SK-N-MC (cell line): Measurements from ENCODE around the gene SSU72.
"Not testable (repeated sequence)": the region's sequence is repeated elsewhere in the genome, so short reads cannot be mapped to it uniquely, and the experiment has no call there.

Experiments
- DNase-seq: peaks from one replicate; pipeline ENCODE4 v3.0.0-alpha.2; 2011; ENCODE audit warnings: low read depth, low spot score
- H3K27ac ChIP-seq: fragments of 200-600 bp; sonication (generic); 2 replicates; pipeline ENCODE4 v1.5.1; 2016; ENCODE audit warnings: mixed run types
- H3K36me3 ChIP-seq: fragments of 200-600 bp; sonication (generic); 2 replicates; pipeline ENCODE4 v1.6.1; 2017; ENCODE audit warnings: antibody characterized with exemption, low read length, mixed read lengths; ENCODE audit not compliant: insufficient read depth
- H3K4me3 ChIP-seq: fragments of 200-600 bp; sonication (generic); 2 replicates; pipeline ENCODE4 v1.5.1; 2016
- H3K9ac ChIP-seq: fragments of 200-600 bp; sonication (generic); 2 replicates; pipeline ENCODE4 v1.8.0; 2017; ENCODE audit warnings: mixed run types, mixed read lengths; ENCODE audit not compliant: insufficient read length
- H3K9me3 ChIP-seq: fragments of 200-600 bp; sonication (generic); 2 replicates; pipeline ENCODE4 v1.6.1; 2017; ENCODE audit warnings: low read depth, mild to moderate bottlenecking, antibody characterized with exemption, low read length, moderate library complexity, mixed read lengths
- EZH2 ChIP-seq: fragments of 200-600 bp; sonication (generic); IDR thresholded peaks from one replicate; pipeline ENCODE4 v1.6.1; 2017; ENCODE audit warnings: antibody characterized with exemption
- FOXP2 ChIP-seq: optimal IDR thresholded peaks from 2 replicates; pipeline ENCODE3; 2011; ENCODE audit warnings: mild to moderate bottlenecking, moderate library complexity; ENCODE audit not compliant: insufficient read depth; ENCODE audit errors: extremely low read length, control extremely low read depth
- POLR2AphosphoS5 ChIP-seq: IDR thresholded peaks from 2 replicates; pipeline ENCODE4 v1.6.1; 2012; ENCODE audit warnings: mild to moderate bottlenecking, low read depth, low read length, borderline replicate concordance

SSU72 gene

GRCh38 chr1:1517973-1518620, 56.6 kb downstream of the SSU72 start:
- Histone ChIP-seq H3K9ac (no peak overlapping the region), H3K36me3 (peaks cover 14% of the 10 kb centered on the region; the same call in 1 of the 2 replicates), H3K9me3 (no peaks in the 10 kb centered on the region), H3K27ac (no peak overlapping the region), H3K4me3 (no peak overlapping the region)
- no peak for TF ChIP-seq POLR2AphosphoS5
- TF ChIP-seq FOXP2 = no peak
- no peak for TF ChIP-seq EZH2
- no peak for DNase-seq

GRCh38 chr1:1516923-1517322, 57.7 kb downstream of the SSU72 start:
- peaks cover 14% of the 10 kb centered on the region; the same call in 1 of the 2 replicates for H3K36me3 ChIP-seq
- not testable (repeated sequence) for H3K27ac ChIP-seq, H3K9me3 ChIP-seq, H3K9ac ChIP-seq, DNase-seq, H3K4me3 ChIP-seq

- H3K9me3 ChIP-seq, DNase-seq, H3K9ac ChIP-seq, H3K4me3 ChIP-seq, H3K27ac ChIP-seq: not testable (repeated sequence)
- peaks cover 10% of the 10 kb centered on the region; the same call in 1 of the 2 replicates for H3K36me3 ChIP-seq
These were observed 60.3 kb downstream of the SSU72 start for GRCh38 chr1:1514376-1514775.

- H3K4me3 ChIP-seq, H3K9me3 ChIP-seq, H3K9ac ChIP-seq, DNase-seq, H3K27ac ChIP-seq: not testable (repeated sequence)
- H3K36me3 ChIP-seq = peaks cover 10% of the 10 kb centered on the region; the same call in 1 of the 2 replicates
These were observed 61.0 kb downstream of the SSU72 start for GRCh38 chr1:1513675-1514074.

GRCh38 chr1:1512425-1512824, 62.2 kb downstream of the SSU72 start:
- not testable (repeated sequence) for H3K36me3 ChIP-seq, H3K27ac ChIP-seq, H3K9me3 ChIP-seq, DNase-seq, H3K9ac ChIP-seq
- peak overlapping the region; percentile 85 for H3K4me3 ChIP-seq

GRCh38 chr1:1511533-1512285, 63.0 kb downstream of the SSU72 start, which contains the start of gene ATAD3A:
ATAD3A (plus strand) TSS chr1:1512162; CDS start chr1:1512269, 107 bp downstream.
- peak within 1 kb of the TSS; percentile 94 for H3K9ac ChIP-seq
- H3K9me3 ChIP-seq = no peaks in the 10 kb centered on the region
- peak; percentile 89 for DNase-seq
- TF ChIP-seq FOXP2 (peak; percentile 76), EZH2 (no peak), POLR2AphosphoS5 (peak; percentile 80)
- no peaks in the 10 kb centered on the region; the same call in 1 of the 2 replicates for H3K36me3 ChIP-seq
- H3K4me3 ChIP-seq = peak within 1 kb of the TSS; percentile 85
- peak within 1 kb of the TSS; percentile 87; the same call in 1 of the 2 replicates for H3K27ac ChIP-seq

GRCh38 chr1:1510912-1511532, 63.6 kb downstream of the SSU72 start:
- no peaks in the 10 kb centered on the region; the same call in 1 of the 2 replicates for H3K36me3 ChIP-seq
- H3K27ac ChIP-seq = peak overlapping the region; percentile 87; the same call in 1 of the 2 replicates
- TF ChIP-seq POLR2AphosphoS5 (no peak), FOXP2 (no peak), EZH2 (no peak)
- peak overlapping the region; percentile 85 for H3K4me3 ChIP-seq
- H3K9me3 ChIP-seq = no peaks in the 10 kb centered on the region
- peak overlapping the region; percentile 94 for H3K9ac ChIP-seq
- no peak for DNase-seq

GRCh38 chr1:1509465-1509850, 65.2 kb downstream of the SSU72 start:
- H3K36me3 ChIP-seq, H3K27ac ChIP-seq, DNase-seq, H3K9ac ChIP-seq, H3K4me3 ChIP-seq, H3K9me3 ChIP-seq: not testable (repeated sequence)

- not testable (repeated sequence) for DNase-seq, H3K36me3 ChIP-seq, H3K4me3 ChIP-seq, H3K9me3 ChIP-seq, H3K9ac ChIP-seq, H3K27ac ChIP-seq
These were observed 65.7 kb downstream of the SSU72 start for GRCh38 chr1:1508775-1509464.
